ENCODE results near the gene CAMSAP1.

The CAMSAP1 gene

GRCh38 chr9:135790850-135791249 is 116.5 kb downstream of the CAMSAP1 start:
- CTCF ChIA-PET: no interaction called here
- H3K9me3 ChIP-seq (ENCODE audit: control extremely low read depth in 1 of 5, control insufficient read depth in 4 of 5, insufficient read depth in 2 of 5, low read depth in 1 of 5, low read length in 4 of 5): no peaks in the 10 kb centered on the region
- no peaks in the 10 kb centered on the region for H3K27me3 ChIP-seq (replicated peaks in 2 of 5; ENCODE audit: control insufficient read depth in 4 of 5, insufficient read depth in 5 of 5, low read length in 4 of 5)
- DNase-seq: no peak
- no peaks in the 10 kb centered on the region for H3K4me1 ChIP-seq (ENCODE audit: control extremely low read depth in 1 of 4, control insufficient read depth in 4 of 4, insufficient read depth in 4 of 4, low read length in 3 of 4)
- H3K27ac ChIP-seq (ENCODE audit: insufficient read depth in 1 of 2, low read depth in 1 of 2, low read length in 2 of 2, poor library complexity in 1 of 2, severe bottlenecking in 2 of 2): no peak overlapping the region
- POLR2A ChIA-PET: interaction anchor here (0.6 kb wide), 1 partner anchor 172 kb away, joined by 3 read pairs; no protein-coding TSS in a partner anchor
- WGBS (ENCODE audit: insufficient coverage): 93% methylated on average over 11 of the region's 11 CpGs
- H3K4me3 ChIP-seq (ENCODE audit: control insufficient read depth in 1 of 7, extremely low read depth in 1 of 7, insufficient read depth in 4 of 7, low read depth in 2 of 7, low read length in 6 of 7): no peak overlapping the region
- no peaks in the 10 kb centered on the region for H3K36me3 ChIP-seq (ENCODE audit: control insufficient read depth in 4 of 4, insufficient read depth in 4 of 4, low read length in 3 of 4)

GRCh38 chr9:135790356-135790755 is 117.0 kb downstream of the CAMSAP1 start:
- no peaks in the 10 kb centered on the region for H3K4me1 ChIP-seq (ENCODE audit: control extremely low read depth in 1 of 4, control insufficient read depth in 4 of 4, insufficient read depth in 4 of 4, low read length in 3 of 4)
- no peaks in the 10 kb centered on the region for H3K27me3 ChIP-seq (replicated peaks in 2 of 5; ENCODE audit: control insufficient read depth in 4 of 5, insufficient read depth in 5 of 5, low read length in 4 of 5)
- H3K9me3 ChIP-seq (ENCODE audit: control extremely low read depth in 1 of 5, control insufficient read depth in 4 of 5, insufficient read depth in 2 of 5, low read depth in 1 of 5, low read length in 4 of 5): no peaks in the 10 kb centered on the region
- no peaks in the 10 kb centered on the region for H3K36me3 ChIP-seq (ENCODE audit: control insufficient read depth in 4 of 4, insufficient read depth in 4 of 4, low read length in 3 of 4)
- no peak overlapping the region for H3K4me3 ChIP-seq (ENCODE audit: control insufficient read depth in 1 of 7, extremely low read depth in 1 of 7, insufficient read depth in 4 of 7, low read depth in 2 of 7, low read length in 6 of 7)
- no peak overlapping the region for H3K27ac ChIP-seq (ENCODE audit: insufficient read depth in 1 of 2, low read depth in 1 of 2, low read length in 2 of 2, poor library complexity in 1 of 2, severe bottlenecking in 2 of 2)
- WGBS (ENCODE audit: insufficient coverage): 99% methylated on average over 10 of the region's 10 CpGs
- ChIA-PET CTCF (no interaction called here), POLR2A (interaction anchor here (0.6 kb wide), 1 partner anchor 172 kb away, joined by 3 read pairs; no protein-coding TSS in a partner anchor)
- no peak for DNase-seq

GRCh38 chr9:135789838-135790291 is 117.5 kb downstream of the CAMSAP1 start:
- H3K9me3 ChIP-seq (ENCODE audit: control extremely low read depth in 1 of 5, control insufficient read depth in 4 of 5, insufficient read depth in 2 of 5, low read depth in 1 of 5, low read length in 4 of 5): no peaks in the 10 kb centered on the region
- WGBS (ENCODE audit: insufficient coverage): 94% methylated on average over 11 of the region's 13 CpGs
- ChIA-PET POLR2A (no interaction called here), CTCF (no interaction called here)
- no peak overlapping the region for H3K27ac ChIP-seq (ENCODE audit: insufficient read depth in 1 of 2, low read depth in 1 of 2, low read length in 2 of 2, poor library complexity in 1 of 2, severe bottlenecking in 2 of 2)
- H3K4me3 ChIP-seq (ENCODE audit: control insufficient read depth in 1 of 7, extremely low read depth in 1 of 7, insufficient read depth in 4 of 7, low read depth in 2 of 7, low read length in 6 of 7): no peak overlapping the region
- no peak for DNase-seq
- no peaks in the 10 kb centered on the region for H3K4me1 ChIP-seq (ENCODE audit: control extremely low read depth in 1 of 4, control insufficient read depth in 4 of 4, insufficient read depth in 4 of 4, low read length in 3 of 4)
- no peaks in the 10 kb centered on the region for H3K27me3 ChIP-seq (replicated peaks in 2 of 5; ENCODE audit: control insufficient read depth in 4 of 5, insufficient read depth in 5 of 5, low read length in 4 of 5)
- no peaks in the 10 kb centered on the region for H3K36me3 ChIP-seq (ENCODE audit: control insufficient read depth in 4 of 4, insufficient read depth in 4 of 4, low read length in 3 of 4)

GRCh38 chr9:135788576-135789300 is 118.6 kb downstream of the CAMSAP1 start:
- Histone ChIP-seq H3K27me3 (replicated peaks in 2 of 5; ENCODE audit: control insufficient read depth in 4 of 5, insufficient read depth in 5 of 5, low read length in 4 of 5) (peaks cover 0 to 1% (median 0%) of the 10 kb centered on the region in 5 experiments), H3K4me3 (ENCODE audit: control insufficient read depth in 1 of 7, extremely low read depth in 1 of 7, insufficient read depth in 4 of 7, low read depth in 2 of 7, low read length in 6 of 7) (no peak overlapping the region), H3K4me1 (ENCODE audit: control extremely low read depth in 1 of 4, control insufficient read depth in 4 of 4, insufficient read depth in 4 of 4, low read length in 3 of 4) (no peaks in the 10 kb centered on the region), H3K36me3 (ENCODE audit: control insufficient read depth in 4 of 4, insufficient read depth in 4 of 4, low read length in 3 of 4) (no peaks in the 10 kb centered on the region), H3K27ac (ENCODE audit: insufficient read depth in 1 of 2, low read depth in 1 of 2, low read length in 2 of 2, poor library complexity in 1 of 2, severe bottlenecking in 2 of 2) (no peak overlapping the region), H3K9me3 (ENCODE audit: control extremely low read depth in 1 of 5, control insufficient read depth in 4 of 5, insufficient read depth in 2 of 5, low read depth in 1 of 5, low read length in 4 of 5) (no peaks in the 10 kb centered on the region)
- CTCF ChIA-PET: interaction anchor here (1.1 to 1.2 kb wide), 2 partner anchors 9 to 10 kb away, joined by 3 to 4 read pairs; no protein-coding TSS in a partner anchor
- POLR2A ChIA-PET: no interaction called here
- DNase-seq: no peak
- 86% methylated on average over 33 of the region's 36 CpGs for WGBS (ENCODE audit: insufficient coverage)

- no peak for DNase-seq
- Histone ChIP-seq H3K9me3 (ENCODE audit: control extremely low read depth in 1 of 5, control insufficient read depth in 4 of 5, insufficient read depth in 2 of 5, low read depth in 1 of 5, low read length in 4 of 5) (no peaks in the 10 kb centered on the region), H3K27me3 (replicated peaks in 2 of 5; ENCODE audit: control insufficient read depth in 4 of 5, insufficient read depth in 5 of 5, low read length in 4 of 5) (peaks cover 0 to 7% (median 0%) of the 10 kb centered on the region in 5 experiments), H3K36me3 (ENCODE audit: control insufficient read depth in 4 of 4, insufficient read depth in 4 of 4, low read length in 3 of 4) (no peaks in the 10 kb centered on the region), H3K4me3 (ENCODE audit: control insufficient read depth in 1 of 7, extremely low read depth in 1 of 7, insufficient read depth in 4 of 7, low read depth in 2 of 7, low read length in 6 of 7) (no peak overlapping the region), H3K27ac (ENCODE audit: insufficient read depth in 1 of 2, low read depth in 1 of 2, low read length in 2 of 2, poor library complexity in 1 of 2, severe bottlenecking in 2 of 2) (no peak overlapping the region), H3K4me1 (ENCODE audit: control extremely low read depth in 1 of 4, control insufficient read depth in 4 of 4, insufficient read depth in 4 of 4, low read length in 3 of 4) (no peaks in the 10 kb centered on the region)
- 95% methylated on average over 33 of the region's 38 CpGs for WGBS (ENCODE audit: insufficient coverage)
- ChIA-PET POLR2A (no interaction called here), CTCF (interaction anchor here (1.1 to 1.2 kb wide), 2 partner anchors 9 to 11 kb away, joined by 3 to 4 read pairs; no protein-coding TSS in a partner anchor)
Measured at GRCh38 chr9:135787776-135788575, 119.4 kb downstream of the CAMSAP1 start.

GRCh38 chr9:135787317-135787716 is 120.0 kb downstream of the CAMSAP1 start:
- no peaks in the 10 kb centered on the region for H3K36me3 ChIP-seq (ENCODE audit: control insufficient read depth in 4 of 4, insufficient read depth in 4 of 4, low read length in 3 of 4)
- H3K4me1 ChIP-seq (ENCODE audit: control extremely low read depth in 1 of 4, control insufficient read depth in 4 of 4, insufficient read depth in 4 of 4, low read length in 3 of 4): no peaks in the 10 kb centered on the region
- H3K4me3 ChIP-seq (ENCODE audit: control insufficient read depth in 1 of 7, extremely low read depth in 1 of 7, insufficient read depth in 4 of 7, low read depth in 2 of 7, low read length in 6 of 7): no peak overlapping the region
- no peak for DNase-seq
- ChIA-PET CTCF (no interaction called here), POLR2A (no interaction called here)
- no peak overlapping the region for H3K27ac ChIP-seq (ENCODE audit: insufficient read depth in 1 of 2, low read depth in 1 of 2, low read length in 2 of 2, poor library complexity in 1 of 2, severe bottlenecking in 2 of 2)
- H3K27me3 ChIP-seq (replicated peaks in 2 of 5; ENCODE audit: control insufficient read depth in 4 of 5, insufficient read depth in 5 of 5, low read length in 4 of 5): peaks cover 0 to 14% (median under 1%) of the 10 kb centered on the region in 5 experiments
- 88% methylated on average over 13 of the region's 16 CpGs for WGBS (ENCODE audit: insufficient coverage)
- H3K9me3 ChIP-seq (ENCODE audit: control extremely low read depth in 1 of 5, control insufficient read depth in 4 of 5, insufficient read depth in 2 of 5, low read depth in 1 of 5, low read length in 4 of 5): no peaks in the 10 kb centered on the region

- WGBS (ENCODE audit: insufficient coverage): 87% methylated on average over 39 of the region's 44 CpGs
Measured at GRCh38 chr9:135786146-135786690, 121.1 kb downstream of the CAMSAP1 start.

More at GRCh38 chr9:135786146-135786690, 121.1 kb downstream of the CAMSAP1 start:
- no peak overlapping the region for H3K27ac ChIP-seq (ENCODE audit: insufficient read depth in 1 of 2, low read depth in 1 of 2, low read length in 2 of 2, poor library complexity in 1 of 2, severe bottlenecking in 2 of 2)
- no peaks in the 10 kb centered on the region for H3K36me3 ChIP-seq (ENCODE audit: control insufficient read depth in 4 of 4, insufficient read depth in 4 of 4, low read length in 3 of 4)
- CTCF ChIA-PET: no interaction called here
- no peak overlapping the region for H3K4me3 ChIP-seq (ENCODE audit: control insufficient read depth in 1 of 7, extremely low read depth in 1 of 7, insufficient read depth in 4 of 7, low read depth in 2 of 7, low read length in 6 of 7)
- POLR2A ChIA-PET: no interaction called here
- H3K9me3 ChIP-seq (ENCODE audit: control extremely low read depth in 1 of 5, control insufficient read depth in 4 of 5, insufficient read depth in 2 of 5, low read depth in 1 of 5, low read length in 4 of 5): no peaks in the 10 kb centered on the region
- peaks cover 0 to 15% (median 3%) of the 10 kb centered on the region in 5 experiments for H3K27me3 ChIP-seq (replicated peaks in 2 of 5; ENCODE audit: control insufficient read depth in 4 of 5, insufficient read depth in 5 of 5, low read length in 4 of 5)
- H3K4me1 ChIP-seq (ENCODE audit: control extremely low read depth in 1 of 4, control insufficient read depth in 4 of 4, insufficient read depth in 4 of 4, low read length in 3 of 4): no peaks in the 10 kb centered on the region
- DNase-seq: no peak

Data from common myeloid progenitor, CD34-positive (primary cell).